Measurements from ENCODE around the gene TCN2. TPM values are rescaled to one million over a fixed set of nuclear protein-coding genes. Genes with fewer than 3 reads are reported as not detected.

The TCN2 gene
- total RNA-seq, 1 experiment from 2014 or later, result 7.3 TPM

DNA sequence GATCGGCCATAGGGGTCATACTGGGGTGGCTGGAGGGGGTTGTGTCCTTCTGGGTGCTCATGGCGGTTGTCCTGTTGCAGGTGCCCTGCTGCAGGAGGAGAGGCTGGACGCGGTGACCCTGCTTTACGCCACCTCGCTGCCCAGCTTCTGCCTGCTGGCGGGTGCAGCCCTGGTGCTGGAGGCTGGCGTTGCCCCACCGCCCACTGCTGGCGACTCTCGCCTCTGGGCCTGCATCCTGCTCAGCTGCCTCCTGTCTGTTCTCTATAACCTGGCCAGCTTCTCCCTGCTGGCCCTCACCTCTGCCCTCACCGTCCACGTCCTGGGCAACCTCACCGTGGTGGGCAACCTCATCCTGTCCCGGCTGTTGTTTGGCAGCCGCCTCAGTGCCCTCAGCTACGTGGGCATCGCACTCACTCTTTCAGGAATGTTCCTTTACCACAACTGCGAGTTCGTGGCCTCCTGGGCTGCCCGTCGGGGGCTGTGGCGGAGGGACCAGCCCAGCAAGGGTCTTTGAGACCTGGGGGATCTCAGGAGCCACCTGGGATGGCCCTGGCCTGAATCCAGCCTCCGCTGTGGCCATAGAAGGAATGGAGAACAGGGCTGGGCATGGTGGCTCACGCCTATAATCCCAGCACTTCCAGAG lies 39.7 kb downstream of the TCN2 start:
- BruUV-seq (replicated peaks), result no TSS peak
- no peaks in the 10 kb centered on the region for H3K36me3 ChIP-seq (ENCODE audit: insufficient read depth, low read length, poor library complexity, severe bottlenecking)
- ChIA-PET POLR2A (ENCODE audit: low non-redundant PET) (no interaction called here), CTCF (no interaction called here)
- intact Hi-C loops (cut with micrococcal nuclease; ENCODE audit: unreplicated experiment), result no loop called here
- no peaks in the 10 kb centered on the region for H3K27me3 ChIP-seq (replicated peaks; ENCODE audit: insufficient read depth, low read depth, low read length, poor library complexity)
- no peak for TF ChIP-seq EZH2 (IDR thresholded peaks at IDR 0.05; ENCODE audit: borderline replicate concordance, low read depth, low read length, poor library complexity, severe bottlenecking)
- TF ChIP-seq, protein P1, sequence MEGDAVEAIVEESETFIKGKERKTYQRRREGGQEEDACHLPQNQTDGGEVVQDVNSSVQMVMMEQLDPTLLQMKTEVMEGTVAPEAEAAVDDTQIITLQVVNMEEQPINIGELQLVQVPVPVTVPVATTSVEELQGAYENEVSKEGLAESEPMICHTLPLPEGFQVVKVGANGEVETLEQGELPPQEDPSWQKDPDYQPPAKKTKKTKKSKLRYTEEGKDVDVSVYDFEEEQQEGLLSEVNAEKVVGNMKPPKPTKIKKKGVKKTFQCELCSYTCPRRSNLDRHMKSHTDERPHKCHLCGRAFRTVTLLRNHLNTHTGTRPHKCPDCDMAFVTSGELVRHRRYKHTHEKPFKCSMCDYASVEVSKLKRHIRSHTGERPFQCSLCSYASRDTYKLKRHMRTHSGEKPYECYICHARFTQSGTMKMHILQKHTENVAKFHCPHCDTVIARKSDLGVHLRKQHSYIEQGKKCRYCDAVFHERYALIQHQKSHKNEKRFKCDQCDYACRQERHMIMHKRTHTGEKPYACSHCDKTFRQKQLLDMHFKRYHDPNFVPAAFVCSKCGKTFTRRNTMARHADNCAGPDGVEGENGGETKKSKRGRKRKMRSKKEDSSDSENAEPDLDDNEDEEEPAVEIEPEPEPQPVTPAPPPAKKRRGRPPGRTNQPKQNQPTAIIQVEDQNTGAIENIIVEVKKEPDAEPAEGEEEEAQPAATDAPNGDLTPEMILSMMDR (conservative IDR thresholded peaks at IDR 0.05; ENCODE audit: low read depth, low read length), result no peak
- H3K4me1 ChIP-seq (ENCODE audit: insufficient read depth, low read length, poor library complexity, severe bottlenecking), result peaks cover 7% of the 10 kb centered on the region
- H3K9me3 ChIP-seq (ENCODE audit: low read depth, low read length, poor library complexity, severe bottlenecking), result no peaks in the 10 kb centered on the region
- no peak for DNase-seq (ENCODE audit: low spot score)
- H3K4me3 ChIP-seq (ENCODE audit: low read depth, low read length, poor library complexity, severe bottlenecking), result no peak overlapping the region
- no peak overlapping the region for H3K27ac ChIP-seq (ENCODE audit: low read depth, low read length, poor library complexity, severe bottlenecking)

DNA sequence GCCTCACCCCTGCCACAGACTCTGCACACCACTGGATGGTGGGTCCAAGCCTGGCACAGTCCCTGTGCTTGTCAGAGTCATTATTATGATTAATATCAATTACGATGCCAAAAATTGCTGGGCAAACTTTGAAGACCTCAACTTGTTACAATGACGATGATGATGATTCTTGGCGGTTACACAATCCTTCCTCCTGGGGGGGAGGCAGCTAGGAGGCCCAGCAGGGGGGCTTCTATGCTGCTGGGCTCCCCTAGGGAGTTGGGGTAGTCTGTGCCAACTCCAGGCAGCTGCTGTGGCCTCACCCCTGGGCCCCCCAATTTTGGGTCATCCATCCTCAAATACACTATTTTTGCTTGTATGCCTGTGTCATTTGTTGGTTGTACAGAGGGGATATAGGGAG lies 40.6 kb downstream of the TCN2 start:
- H3K4me1 ChIP-seq (ENCODE audit: insufficient read depth, low read length, poor library complexity, severe bottlenecking), result peaks cover 7% of the 10 kb centered on the region
- no peak overlapping the region for H3K4me3 ChIP-seq (ENCODE audit: low read depth, low read length, poor library complexity, severe bottlenecking)
- intact Hi-C loops (cut with micrococcal nuclease; ENCODE audit: unreplicated experiment), result no loop called here
- TF ChIP-seq, protein P1 (conservative IDR thresholded peaks at IDR 0.05; ENCODE audit: low read depth, low read length), result no peak
- TF ChIP-seq EZH2 (IDR thresholded peaks at IDR 0.05; ENCODE audit: borderline replicate concordance, low read depth, low read length, poor library complexity, severe bottlenecking), result no peak
- H3K27me3 ChIP-seq (replicated peaks; ENCODE audit: insufficient read depth, low read depth, low read length, poor library complexity), result no peaks in the 10 kb centered on the region
- no peaks in the 10 kb centered on the region for H3K36me3 ChIP-seq (ENCODE audit: insufficient read depth, low read length, poor library complexity, severe bottlenecking)
- ChIA-PET CTCF (no interaction called here), POLR2A (ENCODE audit: low non-redundant PET) (no interaction called here)
- DNase-seq (ENCODE audit: low spot score), result no peak
- no peak overlapping the region for H3K27ac ChIP-seq (ENCODE audit: low read depth, low read length, poor library complexity, severe bottlenecking)
- BruUV-seq (replicated peaks), result no TSS peak
- no peaks in the 10 kb centered on the region for H3K9me3 ChIP-seq (ENCODE audit: low read depth, low read length, poor library complexity, severe bottlenecking)

DNA sequence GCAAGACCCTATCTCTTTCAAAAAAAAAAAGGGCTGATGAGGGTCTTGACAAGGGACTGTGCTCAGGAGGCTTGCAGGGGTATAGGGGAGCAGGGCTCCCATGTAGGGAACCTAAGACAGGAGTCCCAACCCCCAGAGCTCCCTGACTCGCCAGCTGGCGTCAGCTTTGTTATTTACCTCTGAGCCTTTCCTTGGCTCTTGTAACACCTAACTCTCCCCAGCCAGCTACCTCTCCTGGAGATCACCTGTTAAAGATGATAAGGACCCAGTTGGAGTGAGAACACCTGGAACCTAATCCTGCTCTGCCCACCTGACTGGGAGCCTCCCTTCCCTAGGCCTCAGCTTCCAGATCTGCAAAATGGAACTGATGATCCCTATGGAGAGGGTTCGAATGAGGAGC lies 41.9 kb downstream of the TCN2 start:
- intact Hi-C loops (cut with micrococcal nuclease; ENCODE audit: unreplicated experiment), result no loop called here
- H3K27ac ChIP-seq (ENCODE audit: low read depth, low read length, poor library complexity, severe bottlenecking), result no peak overlapping the region
- ChIA-PET POLR2A (ENCODE audit: low non-redundant PET) (no interaction called here), CTCF (interaction anchor here (0.6 kb wide), 1 partner anchor 17 kb away, joined by 3 read pairs; no protein-coding TSS in a partner anchor)
- no peak for DNase-seq (ENCODE audit: low spot score)
- no peaks in the 10 kb centered on the region for H3K36me3 ChIP-seq (ENCODE audit: insufficient read depth, low read length, poor library complexity, severe bottlenecking)
- no TSS peak for BruUV-seq (replicated peaks)
- H3K4me1 ChIP-seq (ENCODE audit: insufficient read depth, low read length, poor library complexity, severe bottlenecking), result peaks cover 7% of the 10 kb centered on the region
- no peak for TF ChIP-seq EZH2 (IDR thresholded peaks at IDR 0.05; ENCODE audit: borderline replicate concordance, low read depth, low read length, poor library complexity, severe bottlenecking)
- TF ChIP-seq, protein P1 (conservative IDR thresholded peaks at IDR 0.05; ENCODE audit: low read depth, low read length), result no peak
- no peaks in the 10 kb centered on the region for H3K27me3 ChIP-seq (replicated peaks; ENCODE audit: insufficient read depth, low read depth, low read length, poor library complexity)
- no peak overlapping the region for H3K4me3 ChIP-seq (ENCODE audit: low read depth, low read length, poor library complexity, severe bottlenecking)
- no peaks in the 10 kb centered on the region for H3K9me3 ChIP-seq (ENCODE audit: low read depth, low read length, poor library complexity, severe bottlenecking)

Measured in A673 (cell line).